A549 (cell line): Measurements from ENCODE around the gene KIF24. TPM values are rescaled to one million over a fixed set of nuclear protein-coding genes. Genes with fewer than 3 reads are reported as not detected.

Experiments
- ATAC-seq, 2 experiments: fragments of 200-7000 bp in 1 of 2; fragments of >200 bp in 1 of 2; cut with Nextera tagmentation in 1 of 2; cut with Tn5 transposase in 1 of 2; 3 replicates each; pipeline versions ENCODE4 v1.8.0 to v1.9.1; 2018 to 2020; ENCODE audit warnings: mild to moderate bottlenecking in 1 of 2, moderate library complexity in 1 of 2
- CTCF ChIA-PET: fragments of 300-600 bp; sonication (Branson Sonifier 250); formaldehyde crosslinking; extraction: SDS; loops from one replicate; lab custom pipeline; 2021; ENCODE audit warnings: antibody characterized with exemption, inconsistent platforms; lab: Yijun Ruan, JAX
- POLR2A ChIA-PET: fragments of 350-600 bp; formaldehyde crosslinking; extraction: SDS; loops from one replicate; lab custom pipeline; 2021; ENCODE audit warnings: antibody characterized with exemption, inconsistent platforms; lab: Yijun Ruan, JAX
- DNase-seq, 2 experiments: peaks; one replicate each; pipeline versions ENCODE4 v3.0.0 to v3.0.0-alpha.2; 2011 to 2016; ENCODE audit warnings: low read depth in 1 of 2, low spot score in 1 of 2
- FAIRE-seq: peaks from 2 replicates; lab custom pipeline; 2011; peaks lifted over from hg19 to GRCh38; lab: Jason Lieb, UNC
- H3K27ac ChIP-seq, 2 experiments: fragments of >200 bp; sonication (Bioruptor Twin); formaldehyde crosslinking; 3 replicates each; pipeline ENCODE4 v1.5.1; 2016 to 2017
- H3K4me1 ChIP-seq: fragments of >200 bp; sonication (Bioruptor Twin); formaldehyde crosslinking; 3 replicates; pipeline ENCODE4 v1.6.1; 2016
- H3K4me2 ChIP-seq: fragments of >200 bp; sonication (Bioruptor Twin); formaldehyde crosslinking; 3 replicates; pipeline ENCODE4 v1.6.1; 2016
- H3K4me3 ChIP-seq: fragments of >200 bp; sonication (Bioruptor Twin); formaldehyde crosslinking; 3 replicates; pipeline ENCODE4 v1.5.1; 2016
- H3K9me3 ChIP-seq: fragments of >200 bp; sonication (Bioruptor Twin); formaldehyde crosslinking; 3 replicates; pipeline ENCODE4 v1.6.1; 2016
- CBX8 ChIP-seq: fragments of 200-600 bp; sonication (generic); IDR thresholded peaks from 2 replicates; pipeline ENCODE4 v1.6.1; 2016
- CEBPB ChIP-seq, 2 experiments: fragments of >200 bp in 1 of 2; sonication (Bioruptor Twin) in 1 of 2; formaldehyde crosslinking in 1 of 2; IDR thresholded peaks; 2 replicates each; pipeline ENCODE4 v1.6.1; 2012 to 2016
- CHD4 ChIP-seq: fragments of 200-600 bp; sonication (generic); IDR thresholded peaks from 2 replicates; pipeline ENCODE4 v1.6.1; 2016; ENCODE audit warnings: antibody characterized with exemption, mild to moderate bottlenecking, borderline replicate concordance
- EP300 ChIP-seq, 2 experiments: fragments of >200 bp; sonication (Bioruptor Twin); formaldehyde crosslinking; IDR thresholded peaks; 2 replicates in 1 of 2; 3 replicates in 1 of 2; pipeline ENCODE4 v1.6.1; 2016 to 2017
- ESRRA ChIP-seq: fragments of 150-350 bp; IDR thresholded peaks from 2 replicates; pipeline ENCODE4 v1.6.1; 2014; ENCODE audit warnings: mild to moderate bottlenecking, low read length, borderline replicate concordance
- FOSB ChIP-seq: fragments of 250-450 bp; sonication (Bioruptor Pico); IDR thresholded peaks from 2 replicates; pipeline ENCODE4 v1.5.0; 2020; ENCODE audit warnings: mild to moderate bottlenecking, moderate library complexity
- FOXS1 ChIP-seq: fragments of 250-450 bp; sonication (Bioruptor Pico); IDR thresholded peaks from 2 replicates; pipeline ENCODE4 v1.5.0; 2020; ENCODE audit warnings: mild to moderate bottlenecking, moderate library complexity
- HES2 ChIP-seq: fragments of >200 bp; sonication (Bioruptor Twin); formaldehyde crosslinking; IDR thresholded peaks from 2 replicates; pipeline ENCODE4 v1.6.1; 2016
- HEYL ChIP-seq: fragments of 250-450 bp; sonication (Bioruptor Pico); IDR thresholded peaks from 2 replicates; pipeline ENCODE4 v1.8.0; 2021; ENCODE audit warnings: mild to moderate bottlenecking, moderate library complexity
- HOXB13 ChIP-seq: fragments of 250-450 bp; sonication (Bioruptor Pico); IDR thresholded peaks from 2 replicates; pipeline ENCODE4 v1.5.0; 2020; ENCODE audit warnings: low read depth, mild to moderate bottlenecking, moderate library complexity
- HOXB5 ChIP-seq: fragments of 250-450 bp; sonication (Bioruptor Pico); IDR thresholded peaks from 2 replicates; pipeline ENCODE4 v1.5.0; 2020; ENCODE audit warnings: mild to moderate bottlenecking, moderate library complexity
- JUN ChIP-seq, 2 experiments: fragments of >200 bp; sonication (Bioruptor Twin); formaldehyde crosslinking; IDR thresholded peaks; 2 replicates in 1 of 2; 3 replicates in 1 of 2; pipeline ENCODE4 v1.6.1; 2016 to 2017
- KDM1A ChIP-seq: fragments of 200-600 bp; sonication (generic); IDR thresholded peaks from 2 replicates; pipeline ENCODE4 v1.6.1; 2016; ENCODE audit warnings: low read depth, mild to moderate bottlenecking
- MAFK ChIP-seq: fragments of 450-650 bp; IDR thresholded peaks from 2 replicates; pipeline ENCODE4 v1.6.1; 2014; ENCODE audit not compliant: partially characterized antibody
- MAX ChIP-seq: IDR thresholded peaks from 2 replicates; pipeline ENCODE4 v1.6.1; 2012
- MAZ ChIP-seq: fragments of 150-350 bp; IDR thresholded peaks from 2 replicates; pipeline ENCODE4 v1.6.1; 2014; ENCODE audit warnings: antibody characterized with exemption, low read depth, low read length, borderline replicate concordance
- NFE2L2 ChIP-seq: fragments of 150-350 bp; conservative IDR thresholded peaks from 2 replicates; pipeline ENCODE4 v1.6.1; 2014; ENCODE audit warnings: low read length
- PHF8 ChIP-seq: fragments of 200-600 bp; sonication (generic); IDR thresholded peaks from 2 replicates; pipeline ENCODE4 v1.6.1; 2016; ENCODE audit warnings: low read depth, mild to moderate bottlenecking, antibody characterized with exemption, moderate library complexity, borderline replicate concordance
- POLR2AphosphoS2 ChIP-seq: conservative IDR thresholded peaks from 2 replicates; pipeline ENCODE4 v1.6.1; 2012; ENCODE audit warnings: low read length, improper control_type of control experiment, inconsistent platforms
- REST ChIP-seq: fragments of 200-600 bp; sonication (generic); IDR thresholded peaks from 2 replicates; pipeline ENCODE4 v1.6.1; 2016; ENCODE audit warnings: antibody characterized with exemption, mild to moderate bottlenecking, moderate library complexity
- SMC3 ChIP-seq: fragments of >200 bp; sonication (Bioruptor Twin); formaldehyde crosslinking; IDR thresholded peaks from 3 replicates; pipeline ENCODE4 v1.6.1; 2018; ENCODE audit warnings: inconsistent platforms
- USF2 ChIP-seq: fragments of 450-650 bp; IDR thresholded peaks from 2 replicates; pipeline ENCODE4 v1.6.1; 2014; ENCODE audit warnings: antibody characterized with exemption
- ZC3H11A ChIP-seq: fragments of 450-650 bp; IDR thresholded peaks from 2 replicates; pipeline ENCODE4 v1.6.1; 2014; ENCODE audit warnings: antibody characterized with exemption, mild to moderate bottlenecking
- ZNF302 ChIP-seq: fragments of 250-450 bp; sonication (Bioruptor Pico); IDR thresholded peaks from 2 replicates; pipeline ENCODE4 v1.9.0; 2021; ENCODE audit warnings: inconsistent platforms, mild to moderate bottlenecking, moderate library complexity
- WGBS: methylation state at CpG from one replicate; pipeline ENCODE4 v1.1.6; 2017; ENCODE audit errors: missing lambda C conversion rate; 5-methylcytosine and 5-hydroxymethylcytosine counted together
- polyA plus RNA-seq, 4 experiments: library from polyadenylated mRNA; depleted of rRNA in 3 of 4; stranded (reverse); fragments of >200 nt; fragmentation: RNase III in 1 of 4; extraction: RNeasy Plus Mini Kit Qiagen cat#74134 plus additional on column Dnase treatment in 1 of 4; gene quantifications; 2 replicates in 3 of 4; 3 replicates in 1 of 4; pipeline ENCODE4 v1.2.3, GENCODE V29; 2011 to 2017
- TF ChIP-seq, protein P1 (sequence below): fragments of >200 bp; sonication (Bioruptor Twin); formaldehyde crosslinking; IDR thresholded peaks from 3 replicates; pipeline ENCODE4 v1.6.1; 2016

The KIF24 gene
- polyA plus RNA-seq, 2 of the 4 experiments (the other 2 are of a cell fraction), result 3.2 to 4.4 TPM

DNA sequence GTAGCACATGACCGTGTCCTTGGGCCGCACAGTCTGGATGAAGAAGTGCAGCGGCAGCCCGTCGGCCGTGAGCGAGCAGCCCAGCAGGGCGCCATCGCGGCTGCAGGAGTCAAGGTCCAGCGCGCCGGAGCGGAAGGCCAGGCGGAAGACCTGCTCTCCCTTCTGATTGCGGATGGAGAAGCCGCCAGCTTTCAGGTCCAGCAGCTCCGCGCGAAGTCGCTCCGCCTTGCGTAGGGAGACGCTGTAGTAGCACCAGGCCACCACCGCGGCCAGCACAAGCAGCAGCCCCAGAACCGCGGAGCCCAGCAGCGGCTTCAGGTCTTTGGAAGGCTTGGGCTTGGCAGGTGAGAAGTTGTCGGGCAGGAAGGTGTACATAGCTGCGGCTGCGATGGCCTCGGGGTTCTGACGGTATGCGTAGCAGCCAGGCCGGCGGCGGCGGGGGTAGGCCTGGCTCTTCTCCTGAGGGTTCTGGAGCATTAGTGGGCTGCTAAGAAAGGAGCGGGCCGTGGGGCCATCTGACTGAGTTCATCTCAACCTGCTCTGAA lies 43.5 kb upstream of the KIF24 start:
- FAIRE-seq (no peak), DNase-seq (no peak), ATAC-seq (no peak)
- TF ChIP-seq POLR2AphosphoS2 (no peak), MAFK (no peak), FOSB (CRISPR knock-in tag) (no peak), KDM1A (no peak), CBX8 (no peak), SMC3 (no peak), CHD4 (no peak), EP300 (IDR thresholded peaks at IDR 0.05) (no peak), JUN (IDR thresholded peaks at IDR 0.05) (no peak), HOXB13 (CRISPR knock-in tag) (no peak), ZNF302 (no peak), FOXS1 (CRISPR knock-in tag) (no peak), MAX (no peak), USF2 (no peak), HEYL (CRISPR knock-in tag) (no peak), REST (no peak)
- TF ChIP-seq, protein P1, sequence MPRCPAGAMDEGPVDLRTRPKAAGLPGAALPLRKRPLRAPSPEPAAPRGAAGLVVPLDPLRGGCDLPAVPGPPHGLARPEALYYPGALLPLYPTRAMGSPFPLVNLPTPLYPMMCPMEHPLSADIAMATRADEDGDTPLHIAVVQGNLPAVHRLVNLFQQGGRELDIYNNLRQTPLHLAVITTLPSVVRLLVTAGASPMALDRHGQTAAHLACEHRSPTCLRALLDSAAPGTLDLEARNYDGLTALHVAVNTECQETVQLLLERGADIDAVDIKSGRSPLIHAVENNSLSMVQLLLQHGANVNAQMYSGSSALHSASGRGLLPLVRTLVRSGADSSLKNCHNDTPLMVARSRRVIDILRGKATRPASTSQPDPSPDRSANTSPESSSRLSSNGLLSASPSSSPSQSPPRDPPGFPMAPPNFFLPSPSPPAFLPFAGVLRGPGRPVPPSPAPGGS, result no peak
- POLR2A ChIA-PET, result no interaction called here
- Histone ChIP-seq H3K4me2 (no peak overlapping the region), H3K4me1 (peaks cover 17% of the 10 kb centered on the region), H3K4me3 (no peak overlapping the region), H3K9me3 (0 out of 3 replicates have a peak, but pooled peaks cover 3% of the 10 kb centered on the region), H3K27ac (no peak overlapping the region)
- 95% methylated on average over 39 of the region's 41 CpGs for WGBS
- CTCF ChIA-PET, result interaction anchor here (0.7 to 19.7 kb wide), 6 partner anchors 8 to 299 kb away, joined by 3 to 417 read pairs (median 4); no protein-coding TSS in a partner anchor

DNA sequence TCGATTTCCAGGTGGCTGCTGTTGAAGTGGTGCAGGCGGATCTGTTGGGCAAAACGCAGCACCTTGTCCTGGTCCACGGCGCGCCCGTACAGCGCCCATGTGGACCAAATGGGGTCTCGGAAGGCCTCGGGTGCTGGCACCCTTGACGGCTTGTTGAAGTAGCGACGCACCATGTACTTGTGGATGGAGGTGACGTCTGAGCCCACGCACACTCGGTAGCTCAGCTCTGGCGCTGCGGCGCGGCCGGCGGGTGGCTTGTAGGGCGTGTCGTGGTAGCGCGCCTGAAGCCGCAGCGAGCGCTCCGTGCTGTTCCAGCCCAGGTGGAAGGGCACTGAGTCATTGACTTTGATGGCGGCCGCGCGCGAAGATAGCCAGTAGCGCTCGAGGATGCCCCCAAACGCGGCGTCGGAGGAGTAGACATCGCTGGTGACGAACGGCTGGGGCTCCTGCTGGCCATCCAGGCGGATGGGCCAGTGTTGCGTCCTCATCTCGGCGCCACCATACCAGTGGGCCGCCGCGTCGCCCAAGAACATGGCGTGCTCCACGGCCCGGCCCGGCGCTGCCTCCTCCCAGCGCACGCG lies 42.9 kb upstream of the KIF24 start:
- no peak overlapping the region for H3K4me2 ChIP-seq
- FAIRE-seq (no peak), ATAC-seq (no peak), DNase-seq (no peak)
- H3K9me3 ChIP-seq, result 0 out of 3 replicates have a peak, but pooled peaks cover 3% of the 10 kb centered on the region
- TF ChIP-seq HES2, result no peak
- TF ChIP-seq POLR2AphosphoS2, result no peak
- no peak for TF ChIP-seq PHF8
- TF ChIP-seq FOSB (CRISPR knock-in tag), result no peak
- TF ChIP-seq HOXB5 (CRISPR knock-in tag), result no peak
- TF ChIP-seq NFE2L2, result no peak
- no peak for TF ChIP-seq MAZ
- TF ChIP-seq USF2, result no peak
- no peak for TF ChIP-seq ESRRA
- TF ChIP-seq ZC3H11A, result no peak
- TF ChIP-seq HEYL (CRISPR knock-in tag), result no peak
- no peak for TF ChIP-seq CEBPB (IDR thresholded peaks at IDR 0.05)
- POLR2A ChIA-PET, result no interaction called here
- peaks cover 17% of the 10 kb centered on the region for H3K4me1 ChIP-seq
- 94% methylated on average over 39 of the region's 60 CpGs for WGBS
- H3K4me3 ChIP-seq, result no peak overlapping the region
- CTCF ChIA-PET, result interaction anchor here (0.7 to 19.7 kb wide), 6 partner anchors 5 to 298 kb away, joined by 3 to 417 read pairs (median 56); partner anchors contain the start of gene MYORG
- H3K27ac ChIP-seq, result no peak overlapping the region
